HEK293T (cell line): ENCODE measurements around the gene PPRC1.
A peak's percentile ranks its signal among the peaks of the same experiment; 100 is the strongest.

Experiments
- CTCF ChIA-PET: fragments of 350-600 bp; formaldehyde crosslinking; extraction: SDS; loops from one replicate; lab custom pipeline; 2021; ENCODE audit warnings: antibody characterized with exemption, inconsistent platforms; lab: Yijun Ruan, JAX
- POLR2A ChIA-PET: fragments of 350-600 bp; formaldehyde crosslinking; extraction: SDS; loops from one replicate; lab custom pipeline; 2020; ENCODE audit warnings: antibody characterized with exemption, inconsistent platforms; lab: Yijun Ruan, JAX
- DNase-seq: peaks from one replicate; pipeline ENCODE4 v3.0.0; 2012; ENCODE audit warnings: mixed read lengths; ENCODE audit errors: extremely low spot score
- ARNT ChIP-seq: fragments of 450-650 bp; IDR thresholded peaks from 2 replicates; pipeline ENCODE4 v1.6.1; 2017; ENCODE audit warnings: mild to moderate bottlenecking
- BHLHE40 ChIP-seq: fragments of 450-650 bp; IDR thresholded peaks from 2 replicates; pipeline ENCODE4 v1.6.1; 2016; ENCODE audit warnings: mild to moderate bottlenecking, moderate library complexity, borderline replicate concordance
- CTBP1 ChIP-seq: fragments of 450-650 bp; IDR thresholded peaks from 2 replicates; pipeline ENCODE4 v1.6.1; 2016; ENCODE audit warnings: borderline replicate concordance
- ELF4 ChIP-seq: fragments of 450-650 bp; IDR thresholded peaks from 2 replicates; pipeline ENCODE4 v1.6.1; 2017; ENCODE audit warnings: antibody characterized with exemption
- FOXA1 ChIP-seq: fragments of 450-650 bp; IDR thresholded peaks from 2 replicates; pipeline ENCODE4 v1.6.1; 2016; ENCODE audit warnings: mild to moderate bottlenecking
- FOXK2 ChIP-seq: fragments of 450-650 bp; IDR thresholded peaks from 2 replicates; pipeline ENCODE4 v1.6.1; 2016; ENCODE audit warnings: mild to moderate bottlenecking
- FOXM1 ChIP-seq: fragments of 450-650 bp; IDR thresholded peaks from 2 replicates; pipeline ENCODE4 v1.6.1; 2017; ENCODE audit warnings: mild to moderate bottlenecking, borderline replicate concordance
- HDGF ChIP-seq: fragments of 450-650 bp; IDR thresholded peaks from 2 replicates; pipeline ENCODE4 v1.6.1; 2017; ENCODE audit warnings: antibody characterized with exemption, borderline replicate concordance
- L3MBTL2 ChIP-seq: fragments of 450-650 bp; conservative IDR thresholded peaks from 2 replicates; pipeline ENCODE4 v1.6.1; 2016; ENCODE audit warnings: mild to moderate bottlenecking
- LEF1 ChIP-seq: fragments of 450-650 bp; IDR thresholded peaks from 2 replicates; pipeline ENCODE4 v1.6.1; 2017; ENCODE audit warnings: mild to moderate bottlenecking, borderline replicate concordance
- NFRKB ChIP-seq: fragments of 450-650 bp; IDR thresholded peaks from 2 replicates; pipeline ENCODE4 v1.6.1; 2016; ENCODE audit warnings: mild to moderate bottlenecking, moderate library complexity
- PKNOX1 ChIP-seq: fragments of 450-650 bp; IDR thresholded peaks from 2 replicates; pipeline ENCODE4 v1.6.1; 2016
- SP1 ChIP-seq: fragments of 450-650 bp; IDR thresholded peaks from 2 replicates; pipeline ENCODE4 v1.6.1; 2017
- SUZ12 ChIP-seq: fragments of 450-650 bp; IDR thresholded peaks from 2 replicates; pipeline ENCODE4 v1.6.1; 2016; ENCODE audit warnings: mild to moderate bottlenecking
- TARDBP ChIP-seq: fragments of 450-650 bp; IDR thresholded peaks from 2 replicates; pipeline ENCODE4 v1.6.1; 2016
- ZNF384 ChIP-seq: fragments of 450-650 bp; IDR thresholded peaks from 2 replicates; pipeline ENCODE4 v1.6.1; 2016

Gene PPRC1

GRCh38 chr10:102147561-102147960 is 14.7 kb downstream of the PPRC1 start:
- CTCF ChIA-PET: no interaction called here
- TF ChIP-seq HDGF: no peak
- TF ChIP-seq ELF4: no peak
- no peak for TF ChIP-seq SP1
- TF ChIP-seq SUZ12: no peak
- TF ChIP-seq ARNT: no peak
- no peak for TF ChIP-seq PKNOX1
- TF ChIP-seq FOXK2: no peak
- TF ChIP-seq ZNF384: no peak
- no peak for TF ChIP-seq LEF1
- TF ChIP-seq NFRKB: no peak
- TF ChIP-seq L3MBTL2: no peak
- TF ChIP-seq BHLHE40: no peak
- no peak for TF ChIP-seq TARDBP
- POLR2A ChIA-PET: interaction anchor here (3.7 kb wide), 1 partner anchor 9 kb away, joined by 13 read pairs; no protein-coding TSS in a partner anchor
- no peak for DNase-seq

- CTCF ChIA-PET: no interaction called here
- TF ChIP-seq ZNF384 (no peak), SP1 (no peak), BHLHE40 (no peak), ARNT (no peak), FOXM1 (no peak), PKNOX1 (no peak), LEF1 (no peak)
- DNase-seq: no peak
- POLR2A ChIA-PET: interaction anchor here (0.5 to 3.7 kb wide), 2 partner anchors 10 to 293 kb away, joined by 3 to 13 read pairs; no protein-coding TSS in a partner anchor
These were observed 15.4 kb downstream of the PPRC1 start for GRCh38 chr10:102148275-102148674.

GRCh38 chr10:102150970-102151773 is 18.3 kb downstream of the PPRC1 start:
- no peak for DNase-seq
- CTCF ChIA-PET: interaction anchor here (0.9 kb wide), 1 partner anchor 18 kb away, joined by 7 read pairs; no protein-coding TSS in a partner anchor
- POLR2A ChIA-PET: interaction anchor here (0.6 to 2.0 kb wide), 12 partner anchors 10 to 36 kb away, joined by 3 to 8 read pairs (median 5); partner anchors contain the start of gene PPRC1
- TF ChIP-seq HDGF (no peak), LEF1 (no peak), TARDBP (no peak), ZNF384 (no peak), L3MBTL2 (no peak), ELF4 (no peak), NFRKB (no peak), PKNOX1 (no peak), SUZ12 (no peak), FOXK2 (no peak), FOXA1 (no peak), SP1 (no peak), BHLHE40 (no peak), CTBP1 (no peak)

DNA sequence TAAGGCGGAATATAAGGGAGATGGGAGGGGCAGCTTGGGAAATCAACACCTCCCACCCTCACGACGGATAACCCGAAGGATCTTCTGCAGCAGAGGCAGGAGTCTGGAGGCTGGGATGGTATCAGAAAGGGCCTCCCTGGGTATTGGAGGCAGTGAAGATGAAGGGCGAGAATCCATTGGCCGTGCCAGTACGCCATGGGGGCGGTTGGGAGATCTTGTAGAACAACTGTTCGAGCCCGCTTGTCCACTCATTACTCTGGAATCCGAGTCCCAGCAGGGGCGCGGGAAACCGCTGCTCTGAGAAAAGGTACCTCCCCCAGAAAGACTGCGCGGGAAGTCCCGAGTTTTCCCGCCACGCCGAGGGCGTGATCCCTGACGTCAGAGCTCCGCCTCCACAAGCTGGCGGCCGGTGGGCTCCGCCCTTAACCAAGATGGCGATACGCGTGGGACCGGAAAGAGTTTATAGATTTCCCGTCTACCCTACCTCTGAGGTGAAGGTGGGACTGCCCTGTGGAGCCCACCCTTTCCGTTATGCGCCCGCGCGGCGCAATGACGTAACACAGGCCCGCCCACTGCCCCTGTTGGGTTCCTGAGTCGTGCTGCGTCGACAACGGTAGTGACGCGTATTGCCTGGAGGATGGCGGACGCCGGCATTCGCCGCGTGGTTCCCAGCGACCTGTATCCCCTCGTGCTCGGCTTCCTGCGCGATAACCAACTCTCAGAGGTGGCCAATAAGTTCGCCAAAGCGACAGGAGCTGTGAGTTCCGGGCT is 19.1 kb downstream of the PPRC1 start, which contains the start of gene NOLC1:
Gene NOLC1 (plus strand): TSS at position 616 of the 771 bp plus-strand sequence. CDS start 22 bp downstream, at position 638.
- DNase-seq: peak; percentile 99
- TF ChIP-seq ZNF384 (no peak), L3MBTL2 (peak; percentile 3; the same call in 1 of the 2 replicates), BHLHE40 (no peak), TARDBP (no peak), SP1 (peak; percentile 71; the same call in 1 of the 2 replicates), NFRKB (no peak), CTBP1 (peak; percentile 82; the same call in 1 of the 2 replicates), ARNT (no peak), ELF4 (peak; percentile 81)
- ChIA-PET CTCF (interaction anchor here (0.9 kb wide), 1 partner anchor 18 kb away, joined by 7 read pairs; no protein-coding TSS in a partner anchor), POLR2A (interaction anchor here (0.6 to 2.0 kb wide), 12 partner anchors 9 to 37 kb away, joined by 3 to 8 read pairs (median 5); partner anchors contain the start of gene PPRC1)

GRCh38 chr10:102152545-102152890 is 19.7 kb downstream of the PPRC1 start:
- DNase-seq: peak; percentile 44
- ChIA-PET POLR2A (interaction anchor here (1.0 to 2.0 kb wide), 9 partner anchors 8 to 37 kb away, joined by 3 to 8 read pairs (median 5); no protein-coding TSS in a partner anchor), CTCF (interaction anchor here (0.9 kb wide), 1 partner anchor 17 kb away, joined by 7 read pairs; no protein-coding TSS in a partner anchor)

More at GRCh38 chr10:102152545-102152890, 19.7 kb downstream of the PPRC1 start:
- TF ChIP-seq L3MBTL2 (peak; percentile 90), FOXA1 (no peak), HDGF (no peak), SP1 (no peak), FOXM1 (no peak)
